ENCODE measurements around the gene SDCBP2. TPM values are rescaled to one million over a fixed set of nuclear protein-coding genes. Genes with fewer than 3 reads are reported as not detected.
A peak's percentile ranks its signal among the peaks of the same experiment; 100 is the strongest.

Gene SDCBP2
- total and polyA plus RNA-seq, 12 donors = 0.43 to 7.6 (median 2.9) TPM

GRCh38 chr20:1305712-1306111, 23.2 kb downstream of the SDCBP2 start:
- Histone ChIP-seq H3K27ac (no peak overlapping the region), H3K27me3 (no peaks in the 10 kb centered on the region), H3K9me3 (replicated peaks in 1 of 3) (no peaks in the 10 kb centered on the region), H3K4me1 (replicated peaks in 1 of 2) (no peaks in the 10 kb centered on the region), H3K36me3 (replicated peaks in 1 of 2) (no peaks in the 10 kb centered on the region), H3K4me3 (no peak overlapping the region)
- intact Hi-C loops (cut with DNase I) = no loop called here
- TF ChIP-seq, protein P1, sequence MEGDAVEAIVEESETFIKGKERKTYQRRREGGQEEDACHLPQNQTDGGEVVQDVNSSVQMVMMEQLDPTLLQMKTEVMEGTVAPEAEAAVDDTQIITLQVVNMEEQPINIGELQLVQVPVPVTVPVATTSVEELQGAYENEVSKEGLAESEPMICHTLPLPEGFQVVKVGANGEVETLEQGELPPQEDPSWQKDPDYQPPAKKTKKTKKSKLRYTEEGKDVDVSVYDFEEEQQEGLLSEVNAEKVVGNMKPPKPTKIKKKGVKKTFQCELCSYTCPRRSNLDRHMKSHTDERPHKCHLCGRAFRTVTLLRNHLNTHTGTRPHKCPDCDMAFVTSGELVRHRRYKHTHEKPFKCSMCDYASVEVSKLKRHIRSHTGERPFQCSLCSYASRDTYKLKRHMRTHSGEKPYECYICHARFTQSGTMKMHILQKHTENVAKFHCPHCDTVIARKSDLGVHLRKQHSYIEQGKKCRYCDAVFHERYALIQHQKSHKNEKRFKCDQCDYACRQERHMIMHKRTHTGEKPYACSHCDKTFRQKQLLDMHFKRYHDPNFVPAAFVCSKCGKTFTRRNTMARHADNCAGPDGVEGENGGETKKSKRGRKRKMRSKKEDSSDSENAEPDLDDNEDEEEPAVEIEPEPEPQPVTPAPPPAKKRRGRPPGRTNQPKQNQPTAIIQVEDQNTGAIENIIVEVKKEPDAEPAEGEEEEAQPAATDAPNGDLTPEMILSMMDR (IDR thresholded peaks at IDR 0.05) = no peak
- TF ChIP-seq POLR2A (IDR thresholded peaks at IDR 0.05) = no peak
- DNase-seq = no peak
- 92 to 97% (median 94%) methylated on average over 14 to 24 of the region's 24 CpGs for WGBS, 4 donors

DNA sequence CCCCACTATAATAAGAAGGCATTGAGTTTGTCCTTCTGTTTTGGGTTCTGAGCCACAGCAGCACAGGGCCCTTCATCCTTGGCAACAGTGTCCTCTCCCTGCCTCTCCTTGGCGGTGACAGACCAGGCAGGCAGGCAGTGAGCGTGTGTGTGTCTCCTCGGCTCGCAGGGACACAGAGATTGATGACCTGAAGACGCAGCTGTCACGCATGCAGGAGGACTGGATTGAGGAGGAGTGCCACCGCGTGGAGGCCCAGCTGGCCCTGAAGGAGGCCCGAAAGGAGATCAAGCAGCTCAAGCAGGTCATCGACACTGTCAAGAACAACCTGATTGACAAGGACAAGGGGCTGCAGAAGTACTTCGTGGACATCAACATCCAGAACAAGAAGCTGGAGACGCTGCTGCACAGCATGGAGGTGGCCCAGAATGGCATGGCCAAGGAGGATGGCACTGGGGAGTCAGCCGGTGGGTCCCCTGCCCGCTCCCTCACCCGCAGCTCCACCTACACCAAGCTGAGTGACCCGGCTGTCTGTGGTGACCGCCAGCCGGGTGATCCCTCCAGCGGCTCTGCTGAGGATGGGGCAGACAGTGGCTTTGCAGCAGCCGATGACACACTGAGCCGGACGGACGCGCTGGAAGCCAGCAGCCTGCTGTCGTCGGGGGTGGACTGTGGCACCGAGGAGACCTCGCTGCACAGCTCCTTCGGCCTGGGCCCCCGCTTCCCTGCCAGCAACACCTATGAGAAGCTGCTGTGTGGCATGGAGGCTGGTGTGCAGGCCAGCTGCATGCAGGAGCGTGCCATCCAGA, 24.0 kb downstream of the SDCBP2 start:
- H3K4me1 ChIP-seq (replicated peaks in 1 of 2) = no peaks in the 10 kb centered on the region
- no peak overlapping the region for H3K27ac ChIP-seq
- intact Hi-C loops (cut with DNase I) = no loop called here
- TF ChIP-seq, protein P1 (IDR thresholded peaks at IDR 0.05) = no peak
- TF ChIP-seq POLR2A (IDR thresholded peaks at IDR 0.05) = no peak
- no peaks in the 10 kb centered on the region for H3K36me3 ChIP-seq (replicated peaks in 1 of 2)
- no peak overlapping the region for H3K4me3 ChIP-seq
- peak in 1 of 7 donors; percentile 74 for DNase-seq
- 79 to 91% (median 83%) methylated on average over 12 to 31 of the region's 31 CpGs for whole genome bisulfite sequencing, 4 donors
- no peaks in the 10 kb centered on the region for H3K27me3 ChIP-seq
- no peaks in the 10 kb centered on the region for H3K9me3 ChIP-seq (replicated peaks in 1 of 3)

DNA sequence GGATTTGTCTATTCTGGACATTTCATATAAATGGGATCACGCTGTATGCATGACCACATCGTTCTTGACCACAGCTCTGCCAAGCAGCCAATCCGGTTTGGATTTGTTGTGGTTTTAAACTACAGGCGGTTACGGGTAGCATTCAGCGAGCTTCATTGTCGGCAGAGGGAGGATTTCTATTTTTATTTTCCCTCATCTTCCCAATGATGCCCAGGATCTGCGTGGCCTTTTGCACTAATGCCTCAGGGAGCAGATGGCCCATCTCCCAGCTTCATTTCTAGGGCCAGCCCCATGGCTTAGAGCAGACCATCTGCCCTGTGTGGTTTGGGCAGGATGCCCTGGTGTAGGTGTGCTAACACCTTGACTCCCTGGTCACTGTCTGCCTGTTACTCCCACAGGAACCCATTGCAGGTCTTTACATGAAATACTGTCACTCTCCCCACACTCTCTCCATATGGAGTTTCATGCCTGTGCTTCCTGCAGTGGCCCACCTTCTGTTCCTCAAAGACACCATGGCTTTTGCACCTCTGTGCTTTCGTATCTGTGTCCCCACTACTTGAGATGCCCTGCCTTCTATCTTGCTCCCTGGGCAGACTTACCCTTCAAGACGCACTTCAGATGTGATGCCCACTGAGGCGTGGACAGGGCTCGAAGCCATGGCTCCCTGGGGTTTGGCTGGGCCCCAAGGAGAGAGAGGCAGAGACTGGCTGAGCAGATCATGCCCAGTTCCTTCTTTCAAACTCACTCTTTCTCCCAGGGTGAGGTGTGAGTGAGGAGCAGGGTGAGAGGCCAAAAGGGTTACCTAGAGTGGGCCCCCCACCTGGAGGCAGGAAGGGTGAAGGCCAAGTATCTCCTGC, 26.0 kb downstream of the SDCBP2 start:
- 84 to 91% (median 91%) methylated on average over 12 of the region's 12 CpGs for WGBS, 4 donors
- Histone ChIP-seq H3K4me3 (no peak overlapping the region), H3K27me3 (no peaks in the 10 kb centered on the region), H3K4me1 (replicated peaks in 1 of 2) (no peaks in the 10 kb centered on the region), H3K36me3 (replicated peaks in 1 of 2) (no peaks in the 10 kb centered on the region), H3K9me3 (replicated peaks in 1 of 3) (no peaks in the 10 kb centered on the region), H3K27ac (no peak overlapping the region)
- intact Hi-C loops (cut with DNase I) = no loop called here
- DNase-seq = no peak
- TF ChIP-seq, protein P1 (IDR thresholded peaks at IDR 0.05) = no peak
- TF ChIP-seq POLR2A (IDR thresholded peaks at IDR 0.05) = no peak

DNA sequence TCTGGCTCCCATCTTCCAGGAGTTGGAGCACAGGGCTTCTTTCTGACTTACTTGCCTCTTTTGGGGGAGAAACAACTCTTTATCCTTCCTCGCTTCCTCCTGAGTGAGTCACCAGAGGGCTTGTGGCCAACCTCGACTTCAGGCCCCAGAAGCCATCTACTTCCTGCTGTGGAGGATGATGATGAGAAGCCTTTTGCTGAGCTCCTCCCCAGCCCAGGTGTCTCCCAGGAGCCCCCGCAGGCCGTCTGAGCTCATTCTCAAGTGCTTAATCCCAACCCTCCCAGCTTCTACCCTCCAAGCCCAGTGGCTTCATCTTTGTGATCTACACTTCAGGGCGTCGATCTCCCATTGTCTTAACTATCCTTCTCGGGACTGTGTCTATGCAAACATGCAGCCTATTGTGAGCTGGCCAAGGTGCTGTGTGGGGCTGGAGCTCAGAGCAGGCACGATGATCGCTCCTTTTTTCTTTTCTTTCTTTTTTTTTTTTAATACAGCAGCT, 27.9 kb downstream of the SDCBP2 start:
- 74 to 83% (median 78%) methylated on average over 9 of the region's 9 CpGs for WGBS, 4 donors
- no peak for TF ChIP-seq POLR2A (IDR thresholded peaks at IDR 0.05)
- TF ChIP-seq, protein P1 (IDR thresholded peaks at IDR 0.05) = no peak
- H3K27ac ChIP-seq = no peak overlapping the region
- no peaks in the 10 kb centered on the region for H3K27me3 ChIP-seq
- H3K36me3 ChIP-seq (replicated peaks in 1 of 2) = no peaks in the 10 kb centered on the region
- DNase-seq = no peak
- H3K4me1 ChIP-seq (replicated peaks in 1 of 2) = no peaks in the 10 kb centered on the region
- no peak overlapping the region for H3K4me3 ChIP-seq
- H3K9me3 ChIP-seq (replicated peaks in 1 of 3) = no peaks in the 10 kb centered on the region
- intact Hi-C loops (cut with DNase I) = no loop called here
